Loucy (cell line): ENCODE results near the gene RERE.

ENCODE experiments used
- H2AFZ ChIP-seq: fragments of 200-600 bp; sonication (generic); 2 replicates; pipeline ENCODE4 v1.6.0; 2016; ENCODE audit warnings: antibody characterized with exemption, mild to moderate bottlenecking, low read length, moderate library complexity
- H3F3A ChIP-seq: fragments of 200-600 bp; 2 replicates; pipeline ENCODE4 v1.6.0; 2016; ENCODE audit warnings: antibody characterized with exemption, low read depth, mild to moderate bottlenecking
- H3K27me3 ChIP-seq: fragments of 200-600 bp; sonication (generic); 2 replicates; pipeline ENCODE4 v1.6.1; 2014; ENCODE audit warnings: low read length, mild to moderate bottlenecking; ENCODE audit not compliant: insufficient read depth, poor library complexity, severe bottlenecking
- H3K36me3 ChIP-seq: fragments of 200-600 bp; sonication (generic); 2 replicates; pipeline ENCODE4 v1.6.1; 2016; ENCODE audit warnings: low read length; ENCODE audit not compliant: insufficient read depth
- H3K4me1 ChIP-seq: fragments of 200-600 bp; sonication (generic); 2 replicates; pipeline ENCODE4 v1.5.1; 2014; ENCODE audit warnings: low read length, mild to moderate bottlenecking; ENCODE audit not compliant: insufficient read depth, poor library complexity, severe bottlenecking
- H3K4me2 ChIP-seq: fragments of 200-600 bp; sonication (generic); 2 replicates; pipeline ENCODE4 v1.6.0; 2014; ENCODE audit warnings: antibody characterized with exemption, low read length, low read depth, mild to moderate bottlenecking; ENCODE audit not compliant: poor library complexity, severe bottlenecking
- H3K4me3 ChIP-seq: fragments of 200-600 bp; sonication (generic); 2 replicates; pipeline ENCODE4 v1.5.1; 2014; ENCODE audit warnings: low read length, mild to moderate bottlenecking, mixed read lengths; ENCODE audit not compliant: poor library complexity, severe bottlenecking
- H3K79me2 ChIP-seq: fragments of 200-600 bp; sonication (generic); 2 replicates; pipeline ENCODE4 v1.6.1; 2014; ENCODE audit warnings: low read length; ENCODE audit not compliant: insufficient read depth
- H3K9ac ChIP-seq: fragments of 200-600 bp; sonication (generic); 2 replicates; pipeline ENCODE4 v1.6.0; 2014; ENCODE audit warnings: mild to moderate bottlenecking, low read depth, low read length, moderate library complexity; ENCODE audit not compliant: poor library complexity, severe bottlenecking
- H3K9me2 ChIP-seq: fragments of 200-600 bp; sonication (generic); replicated peaks from 2 replicates; pipeline ENCODE4 v1.6.1; 2016; ENCODE audit warnings: low read depth, low read length, mixed read lengths
- H3K9me3 ChIP-seq: fragments of 200-600 bp; sonication (generic); 2 replicates; pipeline ENCODE4 v1.6.1; 2014; ENCODE audit warnings: mild to moderate bottlenecking, antibody characterized with exemption, low read length, low read depth; ENCODE audit not compliant: insufficient read depth
- H4K20me1 ChIP-seq: fragments of 200-600 bp; sonication (generic); 2 replicates; pipeline ENCODE4 v1.6.0; 2014; ENCODE audit warnings: antibody characterized with exemption, low read length, mild to moderate bottlenecking; ENCODE audit not compliant: insufficient read depth, poor library complexity, severe bottlenecking
- EZH2phosphoT487 ChIP-seq: fragments of 200-600 bp; IDR thresholded peaks from 2 replicates; pipeline ENCODE4 v1.6.1; 2018; ENCODE audit warnings: antibody characterized with exemption, mild to moderate bottlenecking, moderate library complexity, borderline replicate concordance
- TF ChIP-seq, protein P1 (sequence below): fragments of 200-600 bp; sonication (generic); conservative IDR thresholded peaks from 2 replicates; pipeline ENCODE4 v1.5.1; 2014; ENCODE audit warnings: mild to moderate bottlenecking, antibody characterized with exemption, low read length

Gene RERE

DNA sequence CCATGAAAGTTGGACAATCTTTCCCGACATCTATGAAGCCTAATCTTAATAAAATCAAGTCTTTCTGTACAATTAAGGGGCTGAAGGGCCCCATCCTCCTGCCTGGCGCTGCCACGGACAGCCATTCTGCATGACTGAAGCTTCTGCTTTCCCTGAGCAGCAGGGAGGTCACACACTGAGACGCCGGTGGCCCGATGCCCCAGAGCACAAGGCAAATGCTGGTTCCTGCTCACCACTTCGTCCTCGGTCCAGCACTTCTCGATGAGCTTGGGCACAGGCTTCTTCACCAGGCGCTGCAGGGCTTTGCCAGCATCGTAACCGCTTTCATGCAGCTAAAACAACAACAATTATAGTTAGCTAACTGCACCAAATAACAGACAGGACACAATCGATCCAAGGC, 351.7 kb downstream of the RERE start:
- H3K4me2 ChIP-seq, result no peak overlapping the region

DNA sequence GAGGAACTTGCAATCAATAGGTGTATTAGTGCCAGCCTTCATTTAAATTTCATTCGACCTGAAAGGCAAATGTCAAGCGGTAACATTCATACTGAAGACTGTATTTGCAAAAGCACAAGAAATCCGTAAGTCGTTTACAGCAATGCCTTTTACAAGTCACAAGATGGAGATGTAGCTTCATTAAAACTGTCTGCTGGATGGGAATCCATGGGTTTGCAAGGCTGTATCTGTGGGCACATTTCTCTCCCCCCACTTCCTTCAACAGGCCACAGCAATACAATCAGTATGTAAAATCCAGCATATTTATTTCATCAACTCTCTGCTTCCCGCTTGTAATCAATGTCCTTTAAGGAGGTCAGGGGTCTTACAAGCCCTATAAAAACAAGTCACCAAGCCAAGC, 352.4 kb downstream of the RERE start:
- Histone ChIP-seq H3K9me3 (no peaks in the 10 kb centered on the region), H4K20me1 (no peaks in the 10 kb centered on the region), H2AFZ (no peak overlapping the region), H3K4me1 (no peaks in the 10 kb centered on the region), H3K4me2 (no peak overlapping the region), H3K36me3 (peaks cover 16% of the 10 kb centered on the region; the same call in 1 of the 2 replicates), H3F3A (no peaks in the 10 kb centered on the region), H3K27me3 (no peaks in the 10 kb centered on the region), H3K9me2 (no peaks in the 10 kb centered on the region), H3K9ac (no peak overlapping the region), H3K4me3 (no peak overlapping the region), H3K79me2 (0 out of 2 replicates have a peak, but pooled peaks cover 4% of the 10 kb centered on the region)
- no peak for TF ChIP-seq EZH2phosphoT487
- TF ChIP-seq, protein P1, sequence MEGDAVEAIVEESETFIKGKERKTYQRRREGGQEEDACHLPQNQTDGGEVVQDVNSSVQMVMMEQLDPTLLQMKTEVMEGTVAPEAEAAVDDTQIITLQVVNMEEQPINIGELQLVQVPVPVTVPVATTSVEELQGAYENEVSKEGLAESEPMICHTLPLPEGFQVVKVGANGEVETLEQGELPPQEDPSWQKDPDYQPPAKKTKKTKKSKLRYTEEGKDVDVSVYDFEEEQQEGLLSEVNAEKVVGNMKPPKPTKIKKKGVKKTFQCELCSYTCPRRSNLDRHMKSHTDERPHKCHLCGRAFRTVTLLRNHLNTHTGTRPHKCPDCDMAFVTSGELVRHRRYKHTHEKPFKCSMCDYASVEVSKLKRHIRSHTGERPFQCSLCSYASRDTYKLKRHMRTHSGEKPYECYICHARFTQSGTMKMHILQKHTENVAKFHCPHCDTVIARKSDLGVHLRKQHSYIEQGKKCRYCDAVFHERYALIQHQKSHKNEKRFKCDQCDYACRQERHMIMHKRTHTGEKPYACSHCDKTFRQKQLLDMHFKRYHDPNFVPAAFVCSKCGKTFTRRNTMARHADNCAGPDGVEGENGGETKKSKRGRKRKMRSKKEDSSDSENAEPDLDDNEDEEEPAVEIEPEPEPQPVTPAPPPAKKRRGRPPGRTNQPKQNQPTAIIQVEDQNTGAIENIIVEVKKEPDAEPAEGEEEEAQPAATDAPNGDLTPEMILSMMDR, result peak; percentile 29

More for the DNA sequence above, 351.7 kb downstream of the RERE start:
- Histone ChIP-seq H3F3A (no peaks in the 10 kb centered on the region), H3K4me3 (no peak overlapping the region), H3K36me3 (peaks cover 16% of the 10 kb centered on the region; the same call in 1 of the 2 replicates), H3K9ac (no peak overlapping the region), H3K27me3 (no peaks in the 10 kb centered on the region), H2AFZ (no peak overlapping the region), H3K9me2 (no peaks in the 10 kb centered on the region), H3K4me1 (no peaks in the 10 kb centered on the region), H3K9me3 (no peaks in the 10 kb centered on the region), H3K79me2 (0 out of 2 replicates have a peak, but pooled peaks cover 4% of the 10 kb centered on the region), H4K20me1 (no peaks in the 10 kb centered on the region)
- TF ChIP-seq EZH2phosphoT487, result no peak
- TF ChIP-seq, protein P1, result no peak

DNA sequence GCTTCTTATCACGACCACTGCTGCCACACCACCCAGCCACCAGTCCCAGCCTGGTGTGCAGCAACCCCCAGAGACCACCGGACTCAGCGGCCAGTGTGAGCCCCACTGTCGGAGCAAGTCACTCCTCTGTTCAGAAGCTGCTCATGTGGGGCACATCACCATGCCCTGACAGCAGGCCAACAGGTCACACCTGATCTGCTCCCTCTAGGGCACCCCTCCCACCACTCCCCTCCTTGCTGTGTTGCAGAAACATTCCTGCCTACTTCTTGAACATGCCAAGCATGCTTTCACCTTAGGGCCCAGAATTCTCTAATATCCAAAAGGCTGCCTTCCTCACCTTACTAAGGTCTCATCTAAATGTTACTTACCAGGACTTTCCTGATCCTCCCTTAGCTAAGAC, 353.1 kb downstream of the RERE start:
- Histone ChIP-seq H2AFZ (no peak overlapping the region), H3K9me3 (no peaks in the 10 kb centered on the region), H3K79me2 (0 out of 2 replicates have a peak, but pooled peaks cover 4% of the 10 kb centered on the region), H3K27me3 (no peaks in the 10 kb centered on the region), H3K36me3 (peaks cover 16% of the 10 kb centered on the region; the same call in 1 of the 2 replicates), H3K9me2 (no peaks in the 10 kb centered on the region), H3K9ac (no peak overlapping the region), H3K4me2 (no peak overlapping the region), H3K4me3 (no peak overlapping the region), H3F3A (no peaks in the 10 kb centered on the region), H4K20me1 (no peaks in the 10 kb centered on the region), H3K4me1 (no peaks in the 10 kb centered on the region)
- TF ChIP-seq EZH2phosphoT487, result no peak
- TF ChIP-seq, protein P1, result no peak
